Measurements from ENCODE around the gene EXOC1L.

EXOC1L gene

GRCh38 chr4:55876387-55876786, 56.8 kb downstream of the EXOC1L start:
- Histone ChIP-seq H3K9me3 (ENCODE audit: control insufficient read depth in 2 of 2, low read length in 2 of 2) (no peaks in the 10 kb centered on the region), H3K4me3 (ENCODE audit: low read length in 2 of 2) (no peak overlapping the region), H3K27me3 (ENCODE audit: control insufficient read depth in 2 of 2, insufficient read depth in 2 of 2, low read length in 2 of 2) (no peaks in the 10 kb centered on the region), H3K27ac (ENCODE audit: low read depth in 2 of 2, low read length in 2 of 2) (no peak overlapping the region), H3K4me1 (ENCODE audit: control insufficient read depth in 2 of 2, insufficient read depth in 2 of 2, low read length in 2 of 2) (no peaks in the 10 kb centered on the region), H3K9ac (ENCODE audit: low read depth in 1 of 2, low read length in 2 of 2) (no peak overlapping the region), H3K36me3 (ENCODE audit: control insufficient read depth in 2 of 2, insufficient read depth in 2 of 2, low read length in 2 of 2) (peaks cover 44 to 48% of the 10 kb centered on the region in 2 donors)

GRCh38 chr4:55879224-55879623, 59.6 kb downstream of the EXOC1L start:
- no peak overlapping the region for H3K9ac ChIP-seq (ENCODE audit: low read depth in 1 of 2, low read length in 2 of 2)
- H3K36me3 ChIP-seq (ENCODE audit: control insufficient read depth in 2 of 2, insufficient read depth in 2 of 2, low read length in 2 of 2) = peaks cover 40 to 43% of the 10 kb centered on the region in 2 donors

GRCh38 chr4:55880652-55881280, 61.2 kb downstream of the EXOC1L start:
- H3K4me1 ChIP-seq (ENCODE audit: control insufficient read depth in 2 of 2, insufficient read depth in 2 of 2, low read length in 2 of 2) = no peaks in the 10 kb centered on the region
- no peak overlapping the region for H3K4me3 ChIP-seq (ENCODE audit: low read length in 2 of 2)
- no peak overlapping the region for H3K9ac ChIP-seq (ENCODE audit: low read depth in 1 of 2, low read length in 2 of 2)
- H3K27ac ChIP-seq (ENCODE audit: low read depth in 2 of 2, low read length in 2 of 2) = no peak overlapping the region
- peaks cover 49 to 51% of the 10 kb centered on the region in 2 donors for H3K36me3 ChIP-seq (ENCODE audit: control insufficient read depth in 2 of 2, insufficient read depth in 2 of 2, low read length in 2 of 2)
- H3K27me3 ChIP-seq (ENCODE audit: control insufficient read depth in 2 of 2, insufficient read depth in 2 of 2, low read length in 2 of 2) = no peaks in the 10 kb centered on the region
- no peaks in the 10 kb centered on the region for H3K9me3 ChIP-seq (ENCODE audit: control insufficient read depth in 2 of 2, low read length in 2 of 2)

More at GRCh38 chr4:55879224-55879623, 59.6 kb downstream of the EXOC1L start:
- Histone ChIP-seq H3K4me1 (ENCODE audit: control insufficient read depth in 2 of 2, insufficient read depth in 2 of 2, low read length in 2 of 2) (no peaks in the 10 kb centered on the region), H3K4me3 (ENCODE audit: low read length in 2 of 2) (no peak overlapping the region), H3K27me3 (ENCODE audit: control insufficient read depth in 2 of 2, insufficient read depth in 2 of 2, low read length in 2 of 2) (no peaks in the 10 kb centered on the region), H3K27ac (ENCODE audit: low read depth in 2 of 2, low read length in 2 of 2) (no peak overlapping the region), H3K9me3 (ENCODE audit: control insufficient read depth in 2 of 2, low read length in 2 of 2) (no peaks in the 10 kb centered on the region)

- Histone ChIP-seq H3K27ac (ENCODE audit: low read depth in 2 of 2, low read length in 2 of 2) (no peak overlapping the region), H3K9ac (ENCODE audit: low read depth in 1 of 2, low read length in 2 of 2) (no peak overlapping the region), H3K9me3 (ENCODE audit: control insufficient read depth in 2 of 2, low read length in 2 of 2) (no peaks in the 10 kb centered on the region), H3K4me1 (ENCODE audit: control insufficient read depth in 2 of 2, insufficient read depth in 2 of 2, low read length in 2 of 2) (no peaks in the 10 kb centered on the region), H3K4me3 (ENCODE audit: low read length in 2 of 2) (no peak overlapping the region), H3K36me3 (ENCODE audit: control insufficient read depth in 2 of 2, insufficient read depth in 2 of 2, low read length in 2 of 2) (peaks cover 30 to 35% of the 10 kb centered on the region in 2 donors), H3K27me3 (ENCODE audit: control insufficient read depth in 2 of 2, insufficient read depth in 2 of 2, low read length in 2 of 2) (no peaks in the 10 kb centered on the region)
Measured at GRCh38 chr4:55884093-55884850, 64.7 kb downstream of the EXOC1L start.

DNA sequence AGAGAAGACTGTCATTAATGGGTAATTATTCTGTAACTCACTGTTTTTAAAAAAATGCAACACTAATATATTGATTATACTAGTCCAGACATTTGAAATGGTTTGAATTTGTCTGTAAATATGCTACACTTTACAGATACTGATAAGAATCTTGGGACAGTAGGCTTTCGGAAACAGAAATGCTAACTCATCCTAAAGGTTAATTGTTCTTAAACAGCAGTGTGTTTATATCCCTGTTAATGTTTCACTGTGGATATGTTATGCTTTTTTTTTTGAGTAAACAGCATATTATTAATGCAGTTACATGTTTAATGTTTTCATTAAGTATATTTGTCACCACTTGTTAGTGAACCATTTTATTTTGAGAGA, 65.2 kb downstream of the EXOC1L start:
- Histone ChIP-seq H3K36me3 (ENCODE audit: control insufficient read depth in 2 of 2, insufficient read depth in 2 of 2, low read length in 2 of 2) (peaks cover 29 to 36% of the 10 kb centered on the region in 2 donors), H3K9me3 (ENCODE audit: control insufficient read depth in 2 of 2, low read length in 2 of 2) (no peaks in the 10 kb centered on the region), H3K27me3 (ENCODE audit: control insufficient read depth in 2 of 2, insufficient read depth in 2 of 2, low read length in 2 of 2) (no peaks in the 10 kb centered on the region), H3K4me1 (ENCODE audit: control insufficient read depth in 2 of 2, insufficient read depth in 2 of 2, low read length in 2 of 2) (no peaks in the 10 kb centered on the region), H3K27ac (ENCODE audit: low read depth in 2 of 2, low read length in 2 of 2) (no peak overlapping the region), H3K9ac (ENCODE audit: low read depth in 1 of 2, low read length in 2 of 2) (no peak overlapping the region), H3K4me3 (ENCODE audit: low read length in 2 of 2) (no peak overlapping the region)
